ENCODE measurements around the gene DRD1.

DRD1 gene

DNA sequence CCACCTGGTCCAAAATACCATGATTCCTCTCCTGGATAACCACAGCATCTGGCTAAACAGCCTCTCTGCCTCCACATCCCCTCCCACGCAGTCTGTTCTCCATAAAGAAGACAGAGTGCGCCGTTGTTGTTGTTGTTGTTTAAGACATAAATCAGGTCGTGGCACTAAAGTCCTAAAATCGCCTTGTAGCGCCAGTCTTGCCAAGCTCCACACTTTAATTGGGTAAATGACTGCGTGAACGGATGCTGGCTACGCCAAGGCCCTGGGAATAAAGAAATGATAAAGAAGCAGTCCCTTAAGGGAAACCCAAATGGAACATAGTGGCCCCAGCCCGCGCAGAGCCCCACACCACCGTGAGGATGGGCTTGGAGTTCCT is 34.0 kb upstream of the DRD1 start:
- H3K4me1 ChIP-seq (ENCODE audit: control insufficient read depth in 1 of 2, insufficient read depth in 2 of 2, low read length in 2 of 2), result peaks cover 6 to 8% of the 10 kb centered on the region in 2 experiments
- H3K4me3 ChIP-seq (ENCODE audit: low read depth, low read length), result peak overlapping the region; percentile 94
- H2BK5ac ChIP-seq (ENCODE audit: low read depth, low read length, poor library complexity), result no peak overlapping the region
- peaks cover 20% of the 10 kb centered on the region for H3K79me2 ChIP-seq (ENCODE audit: control insufficient read depth, insufficient read depth, low read length, poor library complexity)
- no peak overlapping the region for H3K14ac ChIP-seq (ENCODE audit: low read length)
- H2BK120ac ChIP-seq (ENCODE audit: insufficient read depth, low read length, poor library complexity), result no peak overlapping the region
- H3K4me2 ChIP-seq (ENCODE audit: low read length), result peak overlapping the region; percentile 82
- peaks cover 10% of the 10 kb centered on the region for H3K79me1 ChIP-seq (ENCODE audit: low read length)
- peak overlapping the region; percentile 36 for H2BK12ac ChIP-seq (ENCODE audit: low read length)
- H3K27ac ChIP-seq (ENCODE audit: low read depth, low read length), result no peak overlapping the region
- no peak overlapping the region for H4K91ac ChIP-seq (ENCODE audit: low read depth, low read length)
- no peak overlapping the region for H3K18ac ChIP-seq (ENCODE audit: low read length)
- H4K8ac ChIP-seq (ENCODE audit: low read depth, low read length), result peak overlapping the region; percentile 98
- H4K12ac ChIP-seq (ENCODE audit: low read depth, low read length), result no peak overlapping the region
- WGBS (ENCODE audit: extremely low coverage, insufficient coverage, insufficient read length), result no CpG with 5 or more reads among the region's 12 CpGs
- no peak overlapping the region for H3K23ac ChIP-seq (ENCODE audit: low read length)
- H2AK5ac ChIP-seq (ENCODE audit: low read length), result no peak overlapping the region
- no peak overlapping the region for H3K4ac ChIP-seq (ENCODE audit: low read depth, low read length)
- no peaks in the 10 kb centered on the region for H3K9me3 ChIP-seq (ENCODE audit: insufficient read depth, low read depth, low read length)
- DNase-seq, result no peak
- H3K36me3 ChIP-seq (ENCODE audit: control insufficient read depth in 1 of 2, insufficient read depth in 2 of 2, low read length in 2 of 2), result peaks cover 1 to 2% of the 10 kb centered on the region in 2 experiments
- peak overlapping the region; percentile 99 for H2AFZ ChIP-seq (ENCODE audit: insufficient read depth, low read length, poor library complexity)
- H3K9ac ChIP-seq (ENCODE audit: low read length), result no peak overlapping the region
- no peaks in the 10 kb centered on the region for H3K27me3 ChIP-seq (ENCODE audit: insufficient read depth, low read length)

- H2AK5ac ChIP-seq (ENCODE audit: low read length), result no peak overlapping the region
- no CpG with 5 or more reads among the region's 5 CpGs for WGBS (ENCODE audit: extremely low coverage, insufficient coverage, insufficient read length)
- peaks cover 10% of the 10 kb centered on the region for H3K79me1 ChIP-seq (ENCODE audit: low read length)
- H3K79me2 ChIP-seq (ENCODE audit: control insufficient read depth, insufficient read depth, low read length, poor library complexity), result peaks cover 20% of the 10 kb centered on the region
- H3K4ac ChIP-seq (ENCODE audit: low read depth, low read length), result no peak overlapping the region
- H2AFZ ChIP-seq (ENCODE audit: insufficient read depth, low read length, poor library complexity), result no peak overlapping the region
- DNase-seq, result no peak
- no peak overlapping the region for H4K12ac ChIP-seq (ENCODE audit: low read depth, low read length)
- peaks cover 1 to 2% of the 10 kb centered on the region in 2 experiments for H3K36me3 ChIP-seq (ENCODE audit: control insufficient read depth in 1 of 2, insufficient read depth in 2 of 2, low read length in 2 of 2)
- H2BK120ac ChIP-seq (ENCODE audit: insufficient read depth, low read length, poor library complexity), result no peak overlapping the region
- no peak overlapping the region for H3K4me3 ChIP-seq (ENCODE audit: low read depth, low read length)
- H3K4me1 ChIP-seq (ENCODE audit: control insufficient read depth in 1 of 2, insufficient read depth in 2 of 2, low read length in 2 of 2), result peaks cover 6 to 8% of the 10 kb centered on the region in 2 experiments
- H3K27me3 ChIP-seq (ENCODE audit: insufficient read depth, low read length), result no peaks in the 10 kb centered on the region
- no peak overlapping the region for H3K14ac ChIP-seq (ENCODE audit: low read length)
- no peak overlapping the region for H2BK5ac ChIP-seq (ENCODE audit: low read depth, low read length, poor library complexity)
- H4K91ac ChIP-seq (ENCODE audit: low read depth, low read length), result no peak overlapping the region
- H2BK12ac ChIP-seq (ENCODE audit: low read length), result no peak overlapping the region
- H3K9ac ChIP-seq (ENCODE audit: low read length), result no peak overlapping the region
- H3K4me2 ChIP-seq (ENCODE audit: low read length), result no peak overlapping the region
- H3K27ac ChIP-seq (ENCODE audit: low read depth, low read length), result no peak overlapping the region
- no peak overlapping the region for H3K18ac ChIP-seq (ENCODE audit: low read length)
- H4K8ac ChIP-seq (ENCODE audit: low read depth, low read length), result no peak overlapping the region
- H3K23ac ChIP-seq (ENCODE audit: low read length), result no peak overlapping the region
- H3K9me3 ChIP-seq (ENCODE audit: insufficient read depth, low read depth, low read length), result no peaks in the 10 kb centered on the region
These were observed 33.5 kb upstream of the DRD1 start for GRCh38 chr5:175477440-175477839.

- Histone ChIP-seq H3K27me3 (ENCODE audit: insufficient read depth, low read length) (no peaks in the 10 kb centered on the region), H4K12ac (ENCODE audit: low read depth, low read length) (no peak overlapping the region), H3K79me1 (ENCODE audit: low read length) (peaks cover 10% of the 10 kb centered on the region), H2AFZ (ENCODE audit: insufficient read depth, low read length, poor library complexity) (no peak overlapping the region), H2BK5ac (ENCODE audit: low read depth, low read length, poor library complexity) (no peak overlapping the region), H3K18ac (ENCODE audit: low read length) (no peak overlapping the region), H3K4ac (ENCODE audit: low read depth, low read length) (no peak overlapping the region), H2BK12ac (ENCODE audit: low read length) (no peak overlapping the region), H3K9me3 (ENCODE audit: insufficient read depth, low read depth, low read length) (no peaks in the 10 kb centered on the region), H3K36me3 (ENCODE audit: control insufficient read depth in 1 of 2, insufficient read depth in 2 of 2, low read length in 2 of 2) (no peaks in the 10 kb centered on the region), H3K79me2 (ENCODE audit: control insufficient read depth, insufficient read depth, low read length, poor library complexity) (peaks cover 15% of the 10 kb centered on the region), H3K27ac (ENCODE audit: low read depth, low read length) (no peak overlapping the region), H4K91ac (ENCODE audit: low read depth, low read length) (no peak overlapping the region), H2AK5ac (ENCODE audit: low read length) (no peak overlapping the region), H2BK120ac (ENCODE audit: insufficient read depth, low read length, poor library complexity) (no peak overlapping the region), H4K8ac (ENCODE audit: low read depth, low read length) (no peak overlapping the region), H3K23ac (ENCODE audit: low read length) (no peak overlapping the region), H3K4me2 (ENCODE audit: low read length) (no peak overlapping the region), H3K14ac (ENCODE audit: low read length) (no peak overlapping the region), H3K9ac (ENCODE audit: low read length) (no peak overlapping the region), H3K4me3 (ENCODE audit: low read depth, low read length) (no peak overlapping the region), H3K4me1 (ENCODE audit: control insufficient read depth in 1 of 2, insufficient read depth in 2 of 2, low read length in 2 of 2) (peaks cover 6 to 8% of the 10 kb centered on the region in 2 experiments)
- WGBS (ENCODE audit: extremely low coverage, insufficient coverage, insufficient read length), result no CpG with 5 or more reads among the region's 1 CpG
- DNase-seq, result no peak
These were observed 31.3 kb upstream of the DRD1 start for GRCh38 chr5:175475248-175475647.

- Histone ChIP-seq H3K4me2 (ENCODE audit: low read length) (no peak overlapping the region), H3K4ac (ENCODE audit: low read depth, low read length) (no peak overlapping the region), H3K9me3 (ENCODE audit: insufficient read depth, low read depth, low read length) (no peaks in the 10 kb centered on the region), H3K9ac (ENCODE audit: low read length) (no peak overlapping the region), H2AK5ac (ENCODE audit: low read length) (no peak overlapping the region), H2BK120ac (ENCODE audit: insufficient read depth, low read length, poor library complexity) (no peak overlapping the region), H3K36me3 (ENCODE audit: control insufficient read depth in 1 of 2, insufficient read depth in 2 of 2, low read length in 2 of 2) (no peaks in the 10 kb centered on the region), H3K79me2 (ENCODE audit: control insufficient read depth, insufficient read depth, low read length, poor library complexity) (no peaks in the 10 kb centered on the region), H3K27ac (ENCODE audit: low read depth, low read length) (no peak overlapping the region), H3K4me3 (ENCODE audit: low read depth, low read length) (no peak overlapping the region), H4K8ac (ENCODE audit: low read depth, low read length) (no peak overlapping the region), H2AFZ (ENCODE audit: insufficient read depth, low read length, poor library complexity) (no peak overlapping the region), H3K79me1 (ENCODE audit: low read length) (no peaks in the 10 kb centered on the region), H2BK12ac (ENCODE audit: low read length) (no peak overlapping the region), H3K18ac (ENCODE audit: low read length) (no peak overlapping the region), H4K12ac (ENCODE audit: low read depth, low read length) (no peak overlapping the region), H3K23ac (ENCODE audit: low read length) (no peak overlapping the region), H4K91ac (ENCODE audit: low read depth, low read length) (no peak overlapping the region), H3K27me3 (ENCODE audit: insufficient read depth, low read length) (no peaks in the 10 kb centered on the region), H2BK5ac (ENCODE audit: low read depth, low read length, poor library complexity) (no peak overlapping the region), H3K14ac (ENCODE audit: low read length) (no peak overlapping the region), H3K4me1 (ENCODE audit: control insufficient read depth in 1 of 2, insufficient read depth in 2 of 2, low read length in 2 of 2) (no peaks in the 10 kb centered on the region)
- no peak for DNase-seq
These were observed 28.4 kb upstream of the DRD1 start for GRCh38 chr5:175472378-175472777.

Measured in trophoblast cell (in vitro differentiated cells and primary cell).